SKM-1 (cell line): ENCODE results near the gene PCARE.
A peak's percentile ranks its signal among the peaks of the same experiment; 100 is the strongest.

ENCODE experiments used
- DNase-seq: peaks from one replicate; lab custom pipeline; 2025; ENCODE audit not compliant: unreplicated experiment; lab: John Stamatoyannopoulos, UW

The PCARE gene

DNA sequence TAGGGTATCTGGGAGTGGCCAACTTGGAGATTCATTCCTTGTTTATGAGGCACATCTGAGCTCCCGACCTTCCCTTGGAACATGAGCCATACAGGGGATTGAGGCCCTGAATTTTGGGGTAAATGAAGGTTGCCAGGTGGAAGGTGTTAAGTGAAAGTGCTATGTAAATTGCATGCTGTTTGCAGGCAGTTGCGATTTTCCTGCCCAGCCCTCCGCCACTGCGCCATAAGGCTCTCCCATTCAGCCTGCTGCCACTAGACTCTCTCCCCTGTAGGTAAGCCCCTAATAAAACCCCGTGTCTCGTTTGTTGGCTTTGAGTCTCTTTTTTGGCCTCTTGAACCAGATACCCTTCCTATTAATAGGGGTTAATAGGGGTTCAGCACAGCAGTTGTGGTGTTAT is 33.8 kb downstream of the PCARE start:
- no peak for DNase-seq

GRCh38 chr2:29039718-29040480 is 34.4 kb downstream of the PCARE start:
- no peak for DNase-seq

GRCh38 chr2:29035016-29035745 is 39.1 kb downstream of the PCARE start:
- peak; percentile 11 for DNase-seq

- DNase-seq: no peak
Observed at GRCh38 chr2:29033656-29034055, 40.7 kb downstream of the PCARE start.

GRCh38 chr2:29033172-29033571 is 41.2 kb downstream of the PCARE start:
- DNase-seq: no peak

DNA sequence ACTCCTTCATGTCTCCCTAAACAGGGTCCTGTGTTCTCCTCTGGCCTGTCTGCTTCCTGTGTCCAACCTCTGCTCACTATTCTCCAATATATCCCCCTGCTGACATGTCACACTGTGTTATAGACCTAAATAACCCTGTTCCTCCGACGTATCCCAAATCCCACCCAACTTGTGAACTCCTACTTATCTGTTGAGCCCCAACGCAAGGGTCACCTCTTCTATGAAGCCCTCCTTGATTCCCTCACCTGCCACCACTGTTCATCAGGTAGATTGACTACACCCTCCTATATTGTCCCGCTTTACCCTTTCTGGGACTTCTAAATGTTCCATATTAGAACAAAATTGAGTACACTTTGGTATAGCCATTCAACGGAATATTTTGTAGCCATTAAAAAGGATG is 42.1 kb downstream of the PCARE start:
- DNase-seq: no peak

DNA sequence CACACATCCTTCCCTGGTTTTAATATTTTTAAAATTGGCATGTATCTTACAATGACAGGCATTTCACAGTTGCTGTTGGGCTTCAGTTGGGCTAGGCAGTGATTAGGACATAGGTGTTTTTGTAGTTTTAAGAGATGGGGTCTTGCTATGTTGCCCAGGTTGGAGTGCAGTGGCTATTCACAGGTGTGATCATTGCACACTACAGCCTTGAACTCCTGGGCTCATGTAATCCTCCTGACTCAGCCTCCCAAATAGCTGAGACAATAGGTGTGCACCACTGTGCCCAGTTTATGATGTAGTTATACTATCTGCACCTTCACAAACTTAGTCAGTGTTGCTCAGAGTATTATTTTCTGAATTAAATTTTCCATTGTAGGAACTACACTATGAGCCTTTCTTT is 43.3 kb downstream of the PCARE start:
- DNase-seq: no peak

GRCh38 chr2:29025711-29026110 is 48.6 kb downstream of the PCARE start:
- DNase-seq: no peak

- no peak for DNase-seq
Observed at GRCh38 chr2:29024882-29025430, 49.4 kb downstream of the PCARE start.

- no peak for DNase-seq
Observed at GRCh38 chr2:29023188-29023587, 51.1 kb downstream of the PCARE start.

- DNase-seq: no peak
Observed at GRCh38 chr2:29022679-29023078, 51.6 kb downstream of the PCARE start.

GRCh38 chr2:29021886-29022285 is 52.4 kb downstream of the PCARE start:
- no peak for DNase-seq

GRCh38 chr2:29017716-29018435 is 56.4 kb downstream of the PCARE start:
- no peak for DNase-seq

GRCh38 chr2:29016504-29016903 is 57.8 kb downstream of the PCARE start:
- no peak for DNase-seq

GRCh38 chr2:29015701-29016470 is 58.4 kb downstream of the PCARE start:
- no peak for DNase-seq

DNA sequence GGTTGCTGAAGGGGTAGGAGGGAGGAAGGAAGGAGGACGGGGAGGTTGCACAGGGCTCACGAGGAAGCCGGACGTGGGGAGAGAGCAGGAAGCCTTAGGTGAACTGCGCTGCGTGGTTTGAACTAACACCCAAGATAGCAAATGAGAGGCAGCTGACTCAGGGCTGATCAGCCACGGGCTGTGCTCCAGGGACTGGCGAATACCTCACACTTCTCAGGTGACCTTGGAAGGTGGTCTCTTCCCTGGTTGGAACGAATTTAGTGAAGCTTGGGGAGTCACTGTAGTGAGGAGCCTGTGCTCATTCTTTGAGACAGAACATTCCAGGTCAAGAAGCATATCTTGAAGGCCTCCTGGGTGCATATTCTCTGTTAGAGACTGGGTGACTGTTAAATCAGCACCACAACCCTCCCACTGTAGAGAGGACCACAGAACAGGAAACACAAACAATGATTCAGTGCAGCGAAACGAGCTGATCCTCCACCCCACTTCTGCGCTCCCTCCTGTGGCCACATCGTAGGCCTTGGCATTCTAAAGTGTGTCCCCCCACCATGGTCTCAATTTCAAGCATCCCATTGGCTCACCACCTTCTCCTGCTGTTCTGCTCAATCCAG is 59.4 kb downstream of the PCARE start:
- DNase-seq: peak; percentile 56

- DNase-seq: no peak
Observed at GRCh38 chr2:29014331-29014730, 60.0 kb downstream of the PCARE start.

DNA sequence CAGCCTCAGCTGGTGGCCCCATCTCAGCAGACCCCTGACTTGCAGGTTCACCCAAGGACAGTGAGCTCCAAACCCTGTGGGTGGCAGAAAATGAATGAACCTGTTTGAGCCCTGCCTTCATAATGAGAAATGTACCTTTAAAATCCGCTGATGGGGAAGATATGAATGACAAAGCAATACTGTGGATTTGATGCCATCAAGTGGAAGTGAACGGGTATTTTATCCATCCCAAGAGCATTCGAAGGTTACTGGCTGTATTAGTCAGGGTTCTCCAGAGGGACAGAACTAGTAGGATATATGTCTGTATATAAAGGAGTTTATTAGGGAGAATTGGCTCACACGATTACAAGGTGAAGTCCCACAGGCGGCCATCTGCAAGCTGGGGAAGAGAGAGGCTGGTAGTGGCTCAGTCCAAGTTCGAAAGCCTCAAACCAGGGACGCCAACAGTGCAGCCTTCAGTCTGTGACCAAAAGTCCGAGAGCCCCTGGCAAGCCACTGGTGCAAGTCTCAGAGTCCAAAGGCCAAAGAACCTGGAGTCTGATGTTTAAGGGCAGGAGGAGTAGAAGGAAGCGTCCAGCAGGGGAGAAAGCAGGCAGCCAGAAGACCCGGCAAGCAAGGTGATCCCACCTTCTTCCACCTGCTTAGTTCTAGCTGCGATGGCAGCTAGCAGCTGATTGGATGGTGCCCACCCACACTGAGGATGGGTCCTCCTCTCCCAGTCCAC is 61.1 kb downstream of the PCARE start:
- no peak for DNase-seq

DNA sequence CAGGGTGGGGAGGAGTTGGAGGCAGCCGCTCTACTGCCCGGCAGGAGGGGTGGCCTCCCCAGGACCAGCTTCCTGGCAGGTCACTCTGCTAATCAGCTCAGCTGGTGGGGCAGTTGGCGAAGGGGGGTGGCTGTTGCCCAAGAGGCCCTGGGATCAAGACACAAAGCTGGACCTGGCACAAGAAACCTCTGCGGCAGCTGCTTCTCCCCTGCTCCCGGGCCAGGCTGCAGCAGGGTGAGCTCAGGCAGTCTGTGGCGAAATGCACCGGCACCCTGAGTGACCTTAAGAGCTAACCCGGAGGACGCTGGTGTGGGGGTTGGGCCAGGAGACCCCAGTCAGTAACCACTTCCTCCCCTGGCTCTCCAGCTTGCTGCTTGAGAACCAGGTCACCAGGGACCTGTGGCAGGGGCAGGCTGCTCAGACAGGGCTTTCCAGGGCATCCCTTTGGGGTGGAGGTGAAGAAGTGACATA is 62.1 kb downstream of the PCARE start:
- DNase-seq: peak; percentile 91
